ENCODE data around the gene MYBBP1A.

MYBBP1A gene

GRCh38 chr17:4588898-4589625 is 33.9 kb upstream of the MYBBP1A start:
- no peak for TF ChIP-seq TAF1 (IDR thresholded peaks at IDR 0.05; ENCODE audit: low read depth, low read length)
- no peak for TF ChIP-seq POU2F2 (IDR thresholded peaks at IDR 0.05; ENCODE audit: low read depth, low read length)
- TF ChIP-seq PAX5 (IDR thresholded peaks at IDR 0.05; ENCODE audit: insufficient read depth, low read length, severe bottlenecking) = no peak
- no peak for TF ChIP-seq SPI1 (IDR thresholded peaks at IDR 0.05; ENCODE audit: low read depth, low read length)
- no peak for FAIRE-seq
- DNase-seq (ENCODE audit: insufficient read length, low spot score) = no peak

GRCh38 chr17:4588391-4588790 is 33.2 kb upstream of the MYBBP1A start:
- DNase-seq (ENCODE audit: insufficient read length, low spot score) = no peak
- TF ChIP-seq PAX5 (IDR thresholded peaks at IDR 0.05; ENCODE audit: insufficient read depth, low read length, severe bottlenecking) = no peak
- TF ChIP-seq POLR2A (IDR thresholded peaks at IDR 0.05; ENCODE audit: low read depth, low read length) = no peak
- TF ChIP-seq POU2F2 (IDR thresholded peaks at IDR 0.05; ENCODE audit: low read depth, low read length) = no peak
- FAIRE-seq = no peak

GRCh38 chr17:4587803-4588202 is 32.6 kb upstream of the MYBBP1A start:
- DNase-seq (ENCODE audit: insufficient read length, low spot score) = no peak
- FAIRE-seq = no peak
- TF ChIP-seq POLR2A (IDR thresholded peaks at IDR 0.05; ENCODE audit: low read depth, low read length) (no peak), POLR2AphosphoS5 (IDR thresholded peaks at IDR 0.05; ENCODE audit: low read depth, low read length) (no peak), POU2F2 (IDR thresholded peaks at IDR 0.05; ENCODE audit: low read depth, low read length) (no peak), SPI1 (IDR thresholded peaks at IDR 0.05; ENCODE audit: low read depth, low read length) (no peak), PAX5 (IDR thresholded peaks at IDR 0.05; ENCODE audit: insufficient read depth, low read length, severe bottlenecking) (no peak), TAF1 (IDR thresholded peaks at IDR 0.05; ENCODE audit: low read depth, low read length) (no peak)

- TF ChIP-seq PAX5 (IDR thresholded peaks at IDR 0.05; ENCODE audit: insufficient read depth, low read length, severe bottlenecking) (no peak), POLR2A (IDR thresholded peaks at IDR 0.05; ENCODE audit: low read depth, low read length) (no peak), TAF1 (IDR thresholded peaks at IDR 0.05; ENCODE audit: low read depth, low read length) (no peak), POU2F2 (IDR thresholded peaks at IDR 0.05; ENCODE audit: low read depth, low read length) (no peak), SPI1 (IDR thresholded peaks at IDR 0.05; ENCODE audit: low read depth, low read length) (no peak), POLR2AphosphoS5 (IDR thresholded peaks at IDR 0.05; ENCODE audit: low read depth, low read length) (no peak)
- FAIRE-seq = no peak
Observed at GRCh38 chr17:4587195-4587594, 32.0 kb upstream of the MYBBP1A start.

GRCh38 chr17:4586043-4586442 is 30.9 kb upstream of the MYBBP1A start:
- no peak for TF ChIP-seq POLR2A (IDR thresholded peaks at IDR 0.05; ENCODE audit: low read depth, low read length)
- no peak for TF ChIP-seq POU2F2 (IDR thresholded peaks at IDR 0.05; ENCODE audit: low read depth, low read length)
- TF ChIP-seq PAX5 (IDR thresholded peaks at IDR 0.05; ENCODE audit: insufficient read depth, low read length, severe bottlenecking) = no peak
- DNase-seq (ENCODE audit: insufficient read length, low spot score) = no peak
- FAIRE-seq = no peak

More at GRCh38 chr17:4587195-4587594, 32.0 kb upstream of the MYBBP1A start:
- no peak for DNase-seq (ENCODE audit: insufficient read length, low spot score)

GRCh38 chr17:4585638-4585994 is 30.4 kb upstream of the MYBBP1A start:
- FAIRE-seq (no peak), DNase-seq (ENCODE audit: insufficient read length, low spot score) (no peak)
- TF ChIP-seq TAF1 (IDR thresholded peaks at IDR 0.05; ENCODE audit: low read depth, low read length) (no peak), PAX5 (IDR thresholded peaks at IDR 0.05; ENCODE audit: insufficient read depth, low read length, severe bottlenecking) (no peak), POLR2A (IDR thresholded peaks at IDR 0.05; ENCODE audit: low read depth, low read length) (no peak), POLR2AphosphoS5 (IDR thresholded peaks at IDR 0.05; ENCODE audit: low read depth, low read length) (no peak)

GRCh38 chr17:4584917-4585637 is 29.9 kb upstream of the MYBBP1A start:
- DNase-seq (ENCODE audit: insufficient read length, low spot score) (no peak), FAIRE-seq (no peak)
- TF ChIP-seq POLR2A (IDR thresholded peaks at IDR 0.05; ENCODE audit: low read depth, low read length) (no peak), TAF1 (IDR thresholded peaks at IDR 0.05; ENCODE audit: low read depth, low read length) (no peak), POLR2AphosphoS5 (IDR thresholded peaks at IDR 0.05; ENCODE audit: low read depth, low read length) (no peak), POU2F2 (IDR thresholded peaks at IDR 0.05; ENCODE audit: low read depth, low read length) (no peak), SPI1 (IDR thresholded peaks at IDR 0.05; ENCODE audit: low read depth, low read length) (no peak), PAX5 (IDR thresholded peaks at IDR 0.05; ENCODE audit: insufficient read depth, low read length, severe bottlenecking) (no peak)

GRCh38 chr17:4584101-4584916 is 29.1 kb upstream of the MYBBP1A start, which contains the start of gene SMTNL2:
Gene SMTNL2, plus strand, starts transcription at chr17:4584529. Its CDS starts 77 bp downstream, at chr17:4584606.
- no peak for FAIRE-seq
- no peak for DNase-seq (ENCODE audit: insufficient read length, low spot score)
- no peak for TF ChIP-seq POU2F2 (IDR thresholded peaks at IDR 0.05; ENCODE audit: low read depth, low read length)
- no peak for TF ChIP-seq PAX5 (IDR thresholded peaks at IDR 0.05; ENCODE audit: insufficient read depth, low read length, severe bottlenecking)
- TF ChIP-seq POLR2A (IDR thresholded peaks at IDR 0.05; ENCODE audit: low read depth, low read length) = no peak
- TF ChIP-seq TAF1 (IDR thresholded peaks at IDR 0.05; ENCODE audit: low read depth, low read length) = no peak
- no peak for TF ChIP-seq SPI1 (IDR thresholded peaks at IDR 0.05; ENCODE audit: low read depth, low read length)
- TF ChIP-seq POLR2AphosphoS5 (IDR thresholded peaks at IDR 0.05; ENCODE audit: low read depth, low read length) = no peak

GRCh38 chr17:4583782-4584100 is 28.6 kb upstream of the MYBBP1A start:
- TF ChIP-seq POLR2AphosphoS5 (IDR thresholded peaks at IDR 0.05; ENCODE audit: low read depth, low read length) = no peak
- no peak for TF ChIP-seq POU2F2 (IDR thresholded peaks at IDR 0.05; ENCODE audit: low read depth, low read length)
- TF ChIP-seq TAF1 (IDR thresholded peaks at IDR 0.05; ENCODE audit: low read depth, low read length) = no peak
- TF ChIP-seq SPI1 (IDR thresholded peaks at IDR 0.05; ENCODE audit: low read depth, low read length) = no peak
- DNase-seq (ENCODE audit: insufficient read length, low spot score) = no peak
- FAIRE-seq = no peak
